Measurements from ENCODE around the gene TOP1.

- TF ChIP-seq MYBL2 (CRISPR knock-in tag; IDR thresholded peaks at IDR 0.05) (no peak), CDX4 (CRISPR knock-in tag; IDR thresholded peaks at IDR 0.05; ENCODE audit: borderline replicate concordance) (no peak), MAX (CRISPR knock-in tag; IDR thresholded peaks at IDR 0.05) (no peak), CREB1 (CRISPR knock-in tag; IDR thresholded peaks at IDR 0.05) (no peak), JUN (CRISPR knock-in tag; IDR thresholded peaks at IDR 0.05) (no peak), GABPB1 (CRISPR knock-in tag; IDR thresholded peaks at IDR 0.05) (no peak), SP1 (CRISPR knock-in tag; conservative IDR thresholded peaks at IDR 0.05) (no peak)
- TF ChIP-seq, protein P1, sequence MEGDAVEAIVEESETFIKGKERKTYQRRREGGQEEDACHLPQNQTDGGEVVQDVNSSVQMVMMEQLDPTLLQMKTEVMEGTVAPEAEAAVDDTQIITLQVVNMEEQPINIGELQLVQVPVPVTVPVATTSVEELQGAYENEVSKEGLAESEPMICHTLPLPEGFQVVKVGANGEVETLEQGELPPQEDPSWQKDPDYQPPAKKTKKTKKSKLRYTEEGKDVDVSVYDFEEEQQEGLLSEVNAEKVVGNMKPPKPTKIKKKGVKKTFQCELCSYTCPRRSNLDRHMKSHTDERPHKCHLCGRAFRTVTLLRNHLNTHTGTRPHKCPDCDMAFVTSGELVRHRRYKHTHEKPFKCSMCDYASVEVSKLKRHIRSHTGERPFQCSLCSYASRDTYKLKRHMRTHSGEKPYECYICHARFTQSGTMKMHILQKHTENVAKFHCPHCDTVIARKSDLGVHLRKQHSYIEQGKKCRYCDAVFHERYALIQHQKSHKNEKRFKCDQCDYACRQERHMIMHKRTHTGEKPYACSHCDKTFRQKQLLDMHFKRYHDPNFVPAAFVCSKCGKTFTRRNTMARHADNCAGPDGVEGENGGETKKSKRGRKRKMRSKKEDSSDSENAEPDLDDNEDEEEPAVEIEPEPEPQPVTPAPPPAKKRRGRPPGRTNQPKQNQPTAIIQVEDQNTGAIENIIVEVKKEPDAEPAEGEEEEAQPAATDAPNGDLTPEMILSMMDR (IDR thresholded peaks at IDR 0.05): no peak
- TF ChIP-seq, protein P2, sequence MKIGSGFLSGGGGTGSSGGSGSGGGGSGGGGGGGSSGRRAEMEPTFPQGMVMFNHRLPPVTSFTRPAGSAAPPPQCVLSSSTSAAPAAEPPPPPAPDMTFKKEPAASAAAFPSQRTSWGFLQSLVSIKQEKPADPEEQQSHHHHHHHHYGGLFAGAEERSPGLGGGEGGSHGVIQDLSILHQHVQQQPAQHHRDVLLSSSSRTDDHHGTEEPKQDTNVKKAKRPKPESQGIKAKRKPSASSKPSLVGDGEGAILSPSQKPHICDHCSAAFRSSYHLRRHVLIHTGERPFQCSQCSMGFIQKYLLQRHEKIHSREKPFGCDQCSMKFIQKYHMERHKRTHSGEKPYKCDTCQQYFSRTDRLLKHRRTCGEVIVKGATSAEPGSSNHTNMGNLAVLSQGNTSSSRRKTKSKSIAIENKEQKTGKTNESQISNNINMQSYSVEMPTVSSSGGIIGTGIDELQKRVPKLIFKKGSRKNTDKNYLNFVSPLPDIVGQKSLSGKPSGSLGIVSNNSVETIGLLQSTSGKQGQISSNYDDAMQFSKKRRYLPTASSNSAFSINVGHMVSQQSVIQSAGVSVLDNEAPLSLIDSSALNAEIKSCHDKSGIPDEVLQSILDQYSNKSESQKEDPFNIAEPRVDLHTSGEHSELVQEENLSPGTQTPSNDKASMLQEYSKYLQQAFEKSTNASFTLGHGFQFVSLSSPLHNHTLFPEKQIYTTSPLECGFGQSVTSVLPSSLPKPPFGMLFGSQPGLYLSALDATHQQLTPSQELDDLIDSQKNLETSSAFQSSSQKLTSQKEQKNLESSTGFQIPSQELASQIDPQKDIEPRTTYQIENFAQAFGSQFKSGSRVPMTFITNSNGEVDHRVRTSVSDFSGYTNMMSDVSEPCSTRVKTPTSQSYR (CRISPR knock-in tag; IDR thresholded peaks at IDR 0.05): no peak
- TF ChIP-seq, protein P3, sequence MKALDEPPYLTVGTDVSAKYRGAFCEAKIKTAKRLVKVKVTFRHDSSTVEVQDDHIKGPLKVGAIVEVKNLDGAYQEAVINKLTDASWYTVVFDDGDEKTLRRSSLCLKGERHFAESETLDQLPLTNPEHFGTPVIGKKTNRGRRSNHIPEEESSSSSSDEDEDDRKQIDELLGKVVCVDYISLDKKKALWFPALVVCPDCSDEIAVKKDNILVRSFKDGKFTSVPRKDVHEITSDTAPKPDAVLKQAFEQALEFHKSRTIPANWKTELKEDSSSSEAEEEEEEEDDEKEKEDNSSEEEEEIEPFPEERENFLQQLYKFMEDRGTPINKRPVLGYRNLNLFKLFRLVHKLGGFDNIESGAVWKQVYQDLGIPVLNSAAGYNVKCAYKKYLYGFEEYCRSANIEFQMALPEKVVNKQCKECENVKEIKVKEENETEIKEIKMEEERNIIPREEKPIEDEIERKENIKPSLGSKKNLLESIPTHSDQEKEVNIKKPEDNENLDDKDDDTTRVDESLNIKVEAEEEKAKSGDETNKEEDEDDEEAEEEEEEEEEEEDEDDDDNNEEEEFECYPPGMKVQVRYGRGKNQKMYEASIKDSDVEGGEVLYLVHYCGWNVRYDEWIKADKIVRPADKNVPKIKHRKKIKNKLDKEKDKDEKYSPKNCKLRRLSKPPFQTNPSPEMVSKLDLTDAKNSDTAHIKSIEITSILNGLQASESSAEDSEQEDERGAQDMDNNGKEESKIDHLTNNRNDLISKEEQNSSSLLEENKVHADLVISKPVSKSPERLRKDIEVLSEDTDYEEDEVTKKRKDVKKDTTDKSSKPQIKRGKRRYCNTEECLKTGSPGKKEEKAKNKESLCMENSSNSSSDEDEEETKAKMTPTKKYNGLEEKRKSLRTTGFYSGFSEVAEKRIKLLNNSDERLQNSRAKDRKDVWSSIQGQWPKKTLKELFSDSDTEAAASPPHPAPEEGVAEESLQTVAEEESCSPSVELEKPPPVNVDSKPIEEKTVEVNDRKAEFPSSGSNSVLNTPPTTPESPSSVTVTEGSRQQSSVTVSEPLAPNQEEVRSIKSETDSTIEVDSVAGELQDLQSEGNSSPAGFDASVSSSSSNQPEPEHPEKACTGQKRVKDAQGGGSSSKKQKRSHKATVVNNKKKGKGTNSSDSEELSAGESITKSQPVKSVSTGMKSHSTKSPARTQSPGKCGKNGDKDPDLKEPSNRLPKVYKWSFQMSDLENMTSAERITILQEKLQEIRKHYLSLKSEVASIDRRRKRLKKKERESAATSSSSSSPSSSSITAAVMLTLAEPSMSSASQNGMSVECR (CRISPR knock-in tag; IDR thresholded peaks at IDR 0.05; ENCODE audit: borderline replicate concordance): no peak
- TF ChIP-seq, protein P4, sequence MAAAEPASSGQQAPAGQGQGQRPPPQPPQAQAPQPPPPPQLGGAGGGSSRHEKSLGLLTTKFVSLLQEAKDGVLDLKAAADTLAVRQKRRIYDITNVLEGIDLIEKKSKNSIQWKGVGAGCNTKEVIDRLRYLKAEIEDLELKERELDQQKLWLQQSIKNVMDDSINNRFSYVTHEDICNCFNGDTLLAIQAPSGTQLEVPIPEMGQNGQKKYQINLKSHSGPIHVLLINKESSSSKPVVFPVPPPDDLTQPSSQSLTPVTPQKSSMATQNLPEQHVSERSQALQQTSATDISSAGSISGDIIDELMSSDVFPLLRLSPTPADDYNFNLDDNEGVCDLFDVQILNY (CRISPR knock-in tag; IDR thresholded peaks at IDR 0.05): no peak
These were observed 26.2 kb downstream of the TOP1 start for GRCh38 chr20:41054847-41055230.

Measured in WTC11 (cell line).